IMR-90 (cell line): ENCODE results near the gene ABHD15. TPM values are rescaled to one million over a fixed set of nuclear protein-coding genes. Genes with fewer than 3 reads are reported as not detected.

Experiments used
- ATAC-seq: fragments of 200-7000 bp; cut with Tn5 transposase; 2 replicates; pipeline ENCODE4 v1.9.1; 2020; ENCODE audit warnings: low read depth, mild to moderate bottlenecking, moderate library complexity
- BruUV-seq: library from RNA; stranded (reverse); fragments of 400-500 nt; replicated peaks from 2 replicates; lab custom pipeline; 2021; lab: Mats Ljungman, UMichigan
- CTCF ChIA-PET: fragments of 300-600 bp; formaldehyde crosslinking; extraction: SDS; loops from one replicate; lab custom pipeline; 2021; ENCODE audit warnings: antibody characterized with exemption; lab: Yijun Ruan, JAX
- POLR2A ChIA-PET: fragments of 300-600 bp; sonication (Branson Sonifier 250); formaldehyde crosslinking; loops from one replicate; lab custom pipeline; 2022; ENCODE audit warnings: antibody characterized with exemption; ENCODE audit not compliant: unreplicated experiment; lab: Charles Lee
- DNase-seq: peaks from one replicate; pipeline ENCODE4 v3.0.0; 2013
- H2AFZ ChIP-seq: replicated peaks from 2 replicates; pipeline ENCODE3; 2013; ENCODE audit warnings: low read length, mild to moderate bottlenecking; ENCODE audit not compliant: poor library complexity
- H2AK5ac ChIP-seq: 2 replicates; pipeline ENCODE4 v1.6.1; 2013; ENCODE audit warnings: low read depth, low read length, inconsistent platforms
- H2AK9ac ChIP-seq: replicated peaks from 2 replicates; pipeline ENCODE3; 2013; ENCODE audit warnings: mild to moderate bottlenecking, low read depth, low read length, moderate library complexity; ENCODE audit not compliant: poor library complexity
- H2BK120ac ChIP-seq: 2 replicates; pipeline ENCODE4 v1.6.1; 2013; ENCODE audit warnings: low read depth, low read length, inconsistent platforms
- H2BK15ac ChIP-seq: 3 replicates; pipeline ENCODE4 v1.6.1; 2013; ENCODE audit warnings: low read depth, low read length, inconsistent platforms
- H2BK20ac ChIP-seq: 2 replicates; pipeline ENCODE4 v1.6.1; 2013; ENCODE audit warnings: low read depth, mild to moderate bottlenecking, inconsistent platforms, low read length, moderate library complexity
- H2BK5ac ChIP-seq: 2 replicates; pipeline ENCODE4 v1.6.1; 2013; ENCODE audit warnings: mild to moderate bottlenecking, low read depth, low read length, inconsistent platforms; ENCODE audit not compliant: poor library complexity, severe bottlenecking
- H3K14ac ChIP-seq: replicated peaks from 2 replicates; pipeline ENCODE4 v1.6.1; 2013; ENCODE audit warnings: low read depth, low read length, inconsistent platforms
- H3K18ac ChIP-seq: 2 replicates; pipeline ENCODE4 v1.6.1; 2013; ENCODE audit warnings: low read depth, low read length, control low read depth
- H3K23ac ChIP-seq: 2 replicates; pipeline ENCODE4 v1.6.1; 2013; ENCODE audit warnings: low read depth, low read length, inconsistent platforms
- H3K27ac ChIP-seq: 2 replicates; pipeline ENCODE4 v1.5.1; 2013; ENCODE audit warnings: mild to moderate bottlenecking, control low read depth, low read length; ENCODE audit not compliant: insufficient read depth
- H3K27me3 ChIP-seq: 2 replicates; pipeline ENCODE4 v1.6.1; 2013; ENCODE audit warnings: low read length; ENCODE audit not compliant: control insufficient read depth, insufficient read depth
- H3K36me3 ChIP-seq: 2 replicates; pipeline ENCODE4 v1.6.1; 2013; ENCODE audit warnings: low read length, mixed read lengths; ENCODE audit not compliant: control insufficient read depth, insufficient read depth
- H3K4ac ChIP-seq: 2 replicates; pipeline ENCODE4 v1.6.1; 2013; ENCODE audit warnings: low read depth, low read length, inconsistent platforms
- H3K4me1 ChIP-seq: 2 replicates; pipeline ENCODE4 v1.6.1; 2013; ENCODE audit warnings: low read length, mixed read lengths; ENCODE audit not compliant: control insufficient read depth, insufficient read depth
- H3K4me2 ChIP-seq: 2 replicates; pipeline ENCODE4 v1.6.1; 2013; ENCODE audit warnings: low read depth, mild to moderate bottlenecking, control low read depth, low read length, moderate library complexity
- H3K4me3 ChIP-seq: 2 replicates; pipeline ENCODE4 v1.5.1; 2013; ENCODE audit warnings: low read depth, mild to moderate bottlenecking, control low read depth, low read length, moderate library complexity; ENCODE audit not compliant: insufficient read depth
- H3K56ac ChIP-seq: 2 replicates; pipeline ENCODE4 v1.6.1; 2013; ENCODE audit warnings: low read length, inconsistent platforms; ENCODE audit not compliant: insufficient read depth; ENCODE audit errors: extremely low read depth
- H3K79me1 ChIP-seq, 2 experiments: 2 replicates each; pipeline ENCODE4 v1.6.1; 2013; ENCODE audit warnings: low read length in 2 of 2, inconsistent platforms in 1 of 2, low read depth in 1 of 2
- H3K9ac ChIP-seq: 2 replicates; pipeline ENCODE4 v1.6.1; 2013; ENCODE audit warnings: low read depth, low read length, control low read depth
- H3K9me1 ChIP-seq: 2 replicates; pipeline ENCODE4 v1.6.1; 2013; ENCODE audit warnings: low read length, inconsistent platforms; ENCODE audit not compliant: insufficient read depth
- H3K9me3 ChIP-seq: 2 replicates; pipeline ENCODE4 v1.6.1; 2013; ENCODE audit warnings: low read length; ENCODE audit not compliant: control insufficient read depth, insufficient read depth
- H4K20me1 ChIP-seq: 2 replicates; pipeline ENCODE4 v1.6.1; 2013; ENCODE audit warnings: low read length, inconsistent platforms; ENCODE audit not compliant: insufficient read depth
- H4K5ac ChIP-seq: 2 replicates; pipeline ENCODE4 v1.6.1; 2013; ENCODE audit warnings: mild to moderate bottlenecking, low read depth, low read length, control low read depth
- H4K8ac ChIP-seq, 2 experiments: 2 replicates each; pipeline ENCODE4 v1.6.1; 2013; ENCODE audit warnings: low read depth in 2 of 2, low read length in 2 of 2, control low read depth in 1 of 2, inconsistent platforms in 1 of 2
- H4K91ac ChIP-seq: 2 replicates; pipeline ENCODE4 v1.6.1; 2013; ENCODE audit warnings: low read depth, low read length, inconsistent platforms; ENCODE audit not compliant: insufficient read depth
- BHLHE40 ChIP-seq: fragments of 150-350 bp; IDR thresholded peaks from 2 replicates; pipeline ENCODE4 v1.6.1; 2016; ENCODE audit warnings: mild to moderate bottlenecking, low read depth, low read length
- CEBPB ChIP-seq: IDR thresholded peaks from 2 replicates; pipeline ENCODE4 v1.6.1; 2012; ENCODE audit warnings: low read depth, low read length, improper control_type of control experiment
- CHD1 ChIP-seq: IDR thresholded peaks from 2 replicates; pipeline ENCODE4 v1.6.1; 2012; ENCODE audit warnings: low read depth, low read length, improper control_type of control experiment
- MAFK ChIP-seq: IDR thresholded peaks from 2 replicates; pipeline ENCODE4 v1.6.1; 2012; ENCODE audit warnings: low read depth, low read length, improper control_type of control experiment
- MAZ ChIP-seq: IDR thresholded peaks from 2 replicates; pipeline ENCODE4 v1.6.1; 2012; ENCODE audit warnings: low read depth, mild to moderate bottlenecking, low read length, improper control_type of control experiment, moderate library complexity, borderline replicate concordance
- RAD21 ChIP-seq: IDR thresholded peaks from 2 replicates; pipeline ENCODE4 v1.6.1; 2012; ENCODE audit warnings: low read length, improper control_type of control experiment
- RCOR1 ChIP-seq: IDR thresholded peaks from 2 replicates; pipeline ENCODE4 v1.6.1; 2012; ENCODE audit warnings: mild to moderate bottlenecking, low read length, improper control_type of control experiment; ENCODE audit not compliant: insufficient replicate concordance
- RFX5 ChIP-seq: IDR thresholded peaks from 2 replicates; pipeline ENCODE4 v1.8.0; 2012; ENCODE audit warnings: low read depth, mild to moderate bottlenecking, low read length, moderate library complexity
- WGBS, 2 experiments: methylation state at CpG; one replicate each; pipeline versions ENCODE4 v1.1.5 to v1.1.7; 2013; ENCODE audit warnings: missing lambda C conversion rate in 2 of 2; ENCODE audit not compliant: insufficient read length in 1 of 2; ENCODE audit errors: extremely low coverage in 2 of 2; 5-methylcytosine and 5-hydroxymethylcytosine counted together
- dilution Hi-C: fragments of 300-500 bp; cut with HindIII; formaldehyde crosslinking; loops from one replicate; pipeline ENCODE4 v1.14.3; 2018; ENCODE audit warnings: low sequenced_read_pairs; ENCODE audit not compliant: unreplicated experiment
- in situ Hi-C: fragments of 300-500 bp; cut with MboI; formaldehyde crosslinking; loops from 3 replicates; pipeline ENCODE4 v1.14.3; 2019; ENCODE audit warnings: low sequenced_read_pairs, inconsistent platforms, mixed read lengths
- intact Hi-C: fragments of 100-400 bp; cut with micrococcal nuclease; formaldehyde crosslinking; loops from 2 replicates; pipeline ENCODE4 v1.10.0; 2022
- polyA plus RNA-seq, 3 experiments: library from polyadenylated mRNA; depleted of rRNA; stranded (reverse); fragments of >200 nt; gene quantifications; 2 replicates each; pipeline ENCODE4 v1.2.3, GENCODE V29; 2012; ENCODE audit warnings: low replicate concordance in 1 of 3
- total RNA-seq: library from RNA; depleted of rRNA; stranded (reverse); fragments of >200 nt; gene quantifications from 2 replicates; pipeline ENCODE4 v1.2.3, GENCODE V29; 2012
- TF ChIP-seq, protein P1 (sequence below): fragments of 150-350 bp; IDR thresholded peaks from 2 replicates; pipeline ENCODE4 v1.6.1; 2017; ENCODE audit warnings: mild to moderate bottlenecking, antibody characterized with exemption, low read length, low read depth
- TF ChIP-seq, protein P2 (sequence below): conservative IDR thresholded peaks from 2 replicates; pipeline ENCODE4 v1.5.1; 2012; ENCODE audit warnings: mild to moderate bottlenecking, low read depth, low read length, improper control_type of control experiment

The ABHD15 gene
- total and polyA plus RNA-seq, 2 of the 4 experiments (the other 2 are of a cell fraction), result 3.2 to 4.6 TPM

DNA sequence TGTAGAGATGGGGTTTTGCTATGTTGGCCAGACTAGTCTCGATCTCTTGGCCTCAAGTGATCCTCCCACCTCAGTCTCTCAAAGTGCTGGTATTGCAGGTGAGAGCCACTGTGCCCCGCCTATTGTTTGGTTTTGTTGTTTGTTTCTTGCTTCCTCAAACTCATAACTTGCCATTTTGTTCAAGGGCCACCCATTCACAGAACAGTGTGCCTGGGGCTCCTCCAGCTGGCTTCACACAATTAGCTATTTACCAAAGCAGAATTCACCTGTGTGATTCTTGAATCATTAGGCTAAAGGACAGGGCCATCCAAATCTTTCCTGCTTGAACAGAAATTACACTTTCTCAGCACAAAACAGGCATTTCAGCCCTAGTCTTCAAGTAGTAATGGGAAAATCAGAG, 7.2 kb downstream of the ABHD15 start:
- Histone ChIP-seq H2BK15ac (no peak overlapping the region), H2BK120ac (no peak overlapping the region), H4K8ac (no peak overlapping the region), H2AFZ (no peak overlapping the region), H3K18ac (no peak overlapping the region), H3K4me3 (no peak overlapping the region), H2AK5ac (no peak overlapping the region), H3K56ac (no peak overlapping the region), H3K23ac (no peak overlapping the region), H2AK9ac (no peak overlapping the region), H3K14ac (no peak overlapping the region), H3K27me3 (no peaks in the 10 kb centered on the region), H3K9ac (no peak overlapping the region), H3K4ac (no peak overlapping the region), H4K5ac (no peak overlapping the region), H2BK5ac (no peak overlapping the region), H3K36me3 (peaks cover 7% of the 10 kb centered on the region; the same call in 1 of the 2 replicates), H4K20me1 (no peaks in the 10 kb centered on the region), H4K91ac (no peak overlapping the region), H3K27ac (no peak overlapping the region), H3K9me1 (0 out of 2 replicates have a peak, but pooled peaks cover 2% of the 10 kb centered on the region), H3K4me1 (peaks cover 1% of the 10 kb centered on the region), H2BK20ac (no peak overlapping the region), H3K9me3 (no peaks in the 10 kb centered on the region), H3K79me1 (no peaks in the 10 kb centered on the region), H3K4me2 (no peak overlapping the region)
- DNase-seq (no peak), ATAC-seq (no peak)
- in situ Hi-C loops, result no loop called here
- WGBS, 2 experiments, result no CpG with 5 or more reads among the region's 2 CpGs
- ChIA-PET POLR2A (no interaction called here), CTCF (no interaction called here)
- no TSS peak for BruUV-seq
- dilution Hi-C loops, result no loop called here
- intact Hi-C loops, result loop anchor here (10.0 kb wide), 1 partner anchor 415 kb away; no protein-coding TSS in a partner anchor
- TF ChIP-seq, protein P1, sequence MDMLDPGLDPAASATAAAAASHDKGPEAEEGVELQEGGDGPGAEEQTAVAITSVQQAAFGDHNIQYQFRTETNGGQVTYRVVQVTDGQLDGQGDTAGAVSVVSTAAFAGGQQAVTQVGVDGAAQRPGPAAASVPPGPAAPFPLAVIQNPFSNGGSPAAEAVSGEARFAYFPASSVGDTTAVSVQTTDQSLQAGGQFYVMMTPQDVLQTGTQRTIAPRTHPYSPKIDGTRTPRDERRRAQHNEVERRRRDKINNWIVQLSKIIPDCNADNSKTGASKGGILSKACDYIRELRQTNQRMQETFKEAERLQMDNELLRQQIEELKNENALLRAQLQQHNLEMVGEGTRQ, result no peak
- TF ChIP-seq RFX5 (no peak), CHD1 (no peak), CEBPB (no peak), MAFK (no peak), MAZ (no peak), RCOR1 (no peak), RAD21 (no peak), BHLHE40 (no peak)
- TF ChIP-seq, protein P2, sequence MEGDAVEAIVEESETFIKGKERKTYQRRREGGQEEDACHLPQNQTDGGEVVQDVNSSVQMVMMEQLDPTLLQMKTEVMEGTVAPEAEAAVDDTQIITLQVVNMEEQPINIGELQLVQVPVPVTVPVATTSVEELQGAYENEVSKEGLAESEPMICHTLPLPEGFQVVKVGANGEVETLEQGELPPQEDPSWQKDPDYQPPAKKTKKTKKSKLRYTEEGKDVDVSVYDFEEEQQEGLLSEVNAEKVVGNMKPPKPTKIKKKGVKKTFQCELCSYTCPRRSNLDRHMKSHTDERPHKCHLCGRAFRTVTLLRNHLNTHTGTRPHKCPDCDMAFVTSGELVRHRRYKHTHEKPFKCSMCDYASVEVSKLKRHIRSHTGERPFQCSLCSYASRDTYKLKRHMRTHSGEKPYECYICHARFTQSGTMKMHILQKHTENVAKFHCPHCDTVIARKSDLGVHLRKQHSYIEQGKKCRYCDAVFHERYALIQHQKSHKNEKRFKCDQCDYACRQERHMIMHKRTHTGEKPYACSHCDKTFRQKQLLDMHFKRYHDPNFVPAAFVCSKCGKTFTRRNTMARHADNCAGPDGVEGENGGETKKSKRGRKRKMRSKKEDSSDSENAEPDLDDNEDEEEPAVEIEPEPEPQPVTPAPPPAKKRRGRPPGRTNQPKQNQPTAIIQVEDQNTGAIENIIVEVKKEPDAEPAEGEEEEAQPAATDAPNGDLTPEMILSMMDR, result no peak
